OCI-LY1 (cell line): ENCODE data around the gene TAS2R30.

ENCODE experiments used
- H2AFZ ChIP-seq: fragments of 200-600 bp; sonication (generic), shearing (Covaris generic); 2 replicates; pipeline ENCODE4 v1.6.0; 2014; ENCODE audit warnings: antibody characterized with exemption, mild to moderate bottlenecking, low read length
- H3F3A ChIP-seq: fragments of 200-600 bp; sonication (generic), shearing (Covaris generic); 2 replicates; pipeline ENCODE4 v1.6.0; 2014; ENCODE audit warnings: mild to moderate bottlenecking, antibody characterized with exemption, low read length, moderate library complexity; ENCODE audit not compliant: insufficient read depth
- H3K27ac ChIP-seq: fragments of 200-600 bp; sonication (generic); 2 replicates; pipeline ENCODE4 v1.5.1; 2014; ENCODE audit warnings: low read length, mixed run types, mild to moderate bottlenecking, low read depth; ENCODE audit not compliant: poor library complexity, severe bottlenecking
- H3K27me3 ChIP-seq: fragments of 200-600 bp; sonication (generic); 2 replicates; pipeline ENCODE4 v1.6.0; 2014; ENCODE audit warnings: antibody characterized with exemption, mild to moderate bottlenecking, low read length, moderate library complexity; ENCODE audit not compliant: insufficient read depth
- H3K36me3 ChIP-seq: fragments of 200-600 bp; sonication (generic); 2 replicates; pipeline ENCODE4 v1.6.1; 2014; ENCODE audit warnings: mild to moderate bottlenecking, antibody characterized with exemption, low read length, moderate library complexity, mixed read lengths; ENCODE audit not compliant: insufficient read depth
- H3K4me1 ChIP-seq: fragments of 200-600 bp; sonication (generic); 2 replicates; pipeline ENCODE4 v1.5.1; 2014; ENCODE audit warnings: mild to moderate bottlenecking, low read length, moderate library complexity; ENCODE audit not compliant: insufficient read depth, severe bottlenecking
- H3K4me2 ChIP-seq: fragments of 200-600 bp; sonication (generic), shearing (Covaris generic); 2 replicates; pipeline ENCODE4 v1.6.1; 2014; ENCODE audit warnings: low read length
- H3K4me3 ChIP-seq: fragments of 200-600 bp; sonication (generic); 2 replicates; pipeline ENCODE4 v1.5.1; 2014; ENCODE audit warnings: low read length, low read depth, mild to moderate bottlenecking, mixed read lengths; ENCODE audit not compliant: poor library complexity, severe bottlenecking
- H3K79me2 ChIP-seq: fragments of 200-600 bp; shearing (Covaris generic); 2 replicates; pipeline ENCODE4 v1.6.1; 2016; ENCODE audit warnings: mixed run types, low read length, mixed read lengths; ENCODE audit not compliant: insufficient read depth
- H3K9ac ChIP-seq: fragments of 200-600 bp; sonication (generic), shearing (Covaris generic); 2 replicates; pipeline ENCODE4 v1.6.1; 2014; ENCODE audit warnings: mild to moderate bottlenecking, low read length, mixed read lengths
- H3K9me2 ChIP-seq: fragments of 200-600 bp; sonication (generic), shearing (Covaris generic); 2 replicates; pipeline ENCODE4 v1.6.1; 2014; ENCODE audit warnings: low read depth, mild to moderate bottlenecking, low read length, mixed read lengths
- H3K9me3 ChIP-seq: fragments of 200-600 bp; shearing (Covaris generic); 2 replicates; pipeline ENCODE4 v1.6.1; 2014; ENCODE audit warnings: low read length, mixed read lengths
- H4K20me1 ChIP-seq: fragments of 200-600 bp; sonication (generic), shearing (Covaris generic); 2 replicates; pipeline ENCODE4 v1.6.0; 2016; ENCODE audit warnings: mild to moderate bottlenecking, low read length; ENCODE audit not compliant: insufficient read depth
- EZH2 ChIP-seq: fragments of 200-600 bp; sonication (generic), shearing (Covaris generic); IDR thresholded peaks from 2 replicates; pipeline ENCODE4 v1.8.0; 2017; ENCODE audit warnings: borderline replicate concordance, mixed run types, mild to moderate bottlenecking, antibody characterized with exemption, low read length, moderate library complexity, mixed read lengths
- TF ChIP-seq, protein P1 (sequence below): fragments of 200-600 bp; sonication (generic), shearing (Covaris generic); IDR thresholded peaks from 2 replicates; pipeline ENCODE4 v1.5.1; 2017; ENCODE audit warnings: mild to moderate bottlenecking, antibody characterized with exemption, low read length, moderate library complexity, mixed read lengths

TAS2R30 gene

DNA sequence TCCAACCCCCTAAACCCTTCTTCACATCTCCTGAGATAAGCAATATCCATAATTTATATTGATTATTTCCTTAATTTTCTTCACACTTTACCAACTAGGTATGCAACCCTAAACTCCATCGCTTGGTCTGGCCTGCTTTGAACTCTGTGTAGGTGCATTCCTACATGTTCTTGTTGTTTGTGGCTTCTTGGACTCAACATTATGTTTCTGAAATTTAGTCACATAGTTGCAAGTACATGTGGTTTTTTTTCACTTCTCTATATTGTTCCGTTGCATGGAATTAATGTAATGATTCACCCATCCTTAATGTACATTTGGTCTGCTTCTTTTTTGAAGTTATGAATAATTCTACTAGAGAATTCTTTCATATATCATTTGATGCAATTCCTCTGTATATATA is 1.6 kb upstream of the TAS2R30 start:
- Histone ChIP-seq H3K4me3 (no peak overlapping the region), H3K9me2 (no peaks in the 10 kb centered on the region), H2AFZ (no peak overlapping the region), H3K9me3 (no peaks in the 10 kb centered on the region; the same call in 1 of the 2 replicates), H3K4me1 (no peaks in the 10 kb centered on the region), H4K20me1 (no peaks in the 10 kb centered on the region), H3K27me3 (no peaks in the 10 kb centered on the region), H3K79me2 (peaks cover 14% of the 10 kb centered on the region), H3K36me3 (peaks cover 5% of the 10 kb centered on the region; the same call in 1 of the 2 replicates), H3K9ac (no peak overlapping the region), H3F3A (no peaks in the 10 kb centered on the region), H3K27ac (no peak overlapping the region), H3K4me2 (no peak overlapping the region)
- TF ChIP-seq, protein P1, sequence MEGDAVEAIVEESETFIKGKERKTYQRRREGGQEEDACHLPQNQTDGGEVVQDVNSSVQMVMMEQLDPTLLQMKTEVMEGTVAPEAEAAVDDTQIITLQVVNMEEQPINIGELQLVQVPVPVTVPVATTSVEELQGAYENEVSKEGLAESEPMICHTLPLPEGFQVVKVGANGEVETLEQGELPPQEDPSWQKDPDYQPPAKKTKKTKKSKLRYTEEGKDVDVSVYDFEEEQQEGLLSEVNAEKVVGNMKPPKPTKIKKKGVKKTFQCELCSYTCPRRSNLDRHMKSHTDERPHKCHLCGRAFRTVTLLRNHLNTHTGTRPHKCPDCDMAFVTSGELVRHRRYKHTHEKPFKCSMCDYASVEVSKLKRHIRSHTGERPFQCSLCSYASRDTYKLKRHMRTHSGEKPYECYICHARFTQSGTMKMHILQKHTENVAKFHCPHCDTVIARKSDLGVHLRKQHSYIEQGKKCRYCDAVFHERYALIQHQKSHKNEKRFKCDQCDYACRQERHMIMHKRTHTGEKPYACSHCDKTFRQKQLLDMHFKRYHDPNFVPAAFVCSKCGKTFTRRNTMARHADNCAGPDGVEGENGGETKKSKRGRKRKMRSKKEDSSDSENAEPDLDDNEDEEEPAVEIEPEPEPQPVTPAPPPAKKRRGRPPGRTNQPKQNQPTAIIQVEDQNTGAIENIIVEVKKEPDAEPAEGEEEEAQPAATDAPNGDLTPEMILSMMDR: no peak
- TF ChIP-seq EZH2: no peak

DNA sequence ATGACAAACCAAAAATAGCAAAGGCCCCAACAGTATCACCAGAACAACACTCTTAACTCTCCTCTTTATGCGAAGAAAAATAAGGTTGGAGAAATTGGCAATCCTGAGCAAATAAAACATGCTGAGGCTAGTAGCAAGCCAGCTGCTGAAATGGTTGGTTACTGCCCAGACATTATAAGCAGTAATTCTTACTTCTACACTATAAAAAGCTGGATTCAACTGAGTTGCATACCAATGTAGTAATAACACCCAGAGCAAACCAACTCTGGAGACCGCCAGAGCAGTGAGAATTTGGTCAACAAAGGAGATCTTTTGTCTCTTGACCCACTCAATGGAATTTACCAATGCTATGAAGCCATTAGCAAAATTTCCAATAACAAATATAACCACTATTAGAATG is 628 bp downstream of the TAS2R30 start:
- TF ChIP-seq EZH2: no peak
- TF ChIP-seq, protein P1: no peak

DNA sequence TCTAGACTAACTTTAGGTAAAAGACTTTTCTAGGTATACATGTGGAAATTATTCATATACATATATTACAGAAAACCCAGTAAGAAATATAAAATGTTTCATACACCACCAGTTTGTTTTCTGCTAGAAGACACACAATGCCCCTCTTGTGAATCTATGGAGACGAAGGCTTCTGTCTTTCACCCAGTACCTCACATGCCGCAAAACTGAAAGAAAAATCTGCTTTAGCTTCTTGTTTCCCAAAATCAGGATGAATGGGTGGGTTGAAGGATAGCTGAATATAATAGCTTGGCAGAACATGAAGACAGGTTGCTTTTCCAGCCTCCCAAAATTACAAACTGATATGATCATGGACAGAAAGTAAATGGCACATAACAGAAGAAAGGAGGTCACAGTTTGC is 1.3 kb downstream of the TAS2R30 start:
- TF ChIP-seq, protein P1: no peak
- TF ChIP-seq EZH2: no peak
- no peaks in the 10 kb centered on the region for H3K4me1 ChIP-seq
- H3K27ac ChIP-seq: no peak overlapping the region
- H2AFZ ChIP-seq: no peak overlapping the region
- peaks cover 5% of the 10 kb centered on the region; the same call in 1 of the 2 replicates for H3K79me2 ChIP-seq
- no peak overlapping the region for H3K9ac ChIP-seq
- H3K9me2 ChIP-seq: no peaks in the 10 kb centered on the region
- H3K36me3 ChIP-seq: peaks cover 10% of the 10 kb centered on the region
- H3K27me3 ChIP-seq: no peaks in the 10 kb centered on the region
- no peak overlapping the region for H3K4me3 ChIP-seq
- H3K4me2 ChIP-seq: no peak overlapping the region
- no peaks in the 10 kb centered on the region for H4K20me1 ChIP-seq
- no peaks in the 10 kb centered on the region for H3F3A ChIP-seq
- no peaks in the 10 kb centered on the region for H3K9me3 ChIP-seq

More for the DNA sequence above, 628 bp downstream of the TAS2R30 start:
- Histone ChIP-seq H3K9me2 (no peaks in the 10 kb centered on the region), H3F3A (no peaks in the 10 kb centered on the region), H2AFZ (no peak overlapping the region), H4K20me1 (no peaks in the 10 kb centered on the region), H3K4me2 (no peak overlapping the region), H3K9ac (no peak overlapping the region), H3K27ac (no peak overlapping the region), H3K4me3 (no peak overlapping the region), H3K9me3 (no peaks in the 10 kb centered on the region), H3K4me1 (no peaks in the 10 kb centered on the region), H3K36me3 (peaks cover 10% of the 10 kb centered on the region), H3K27me3 (no peaks in the 10 kb centered on the region), H3K79me2 (peaks cover 5% of the 10 kb centered on the region; the same call in 1 of the 2 replicates)
